ENCODE data around the gene PTPN1.
"Not testable (repeated sequence)": the region's sequence is repeated elsewhere in the genome, so short reads cannot be mapped to it uniquely, and the experiment has no call there.

PTPN1 gene

DNA sequence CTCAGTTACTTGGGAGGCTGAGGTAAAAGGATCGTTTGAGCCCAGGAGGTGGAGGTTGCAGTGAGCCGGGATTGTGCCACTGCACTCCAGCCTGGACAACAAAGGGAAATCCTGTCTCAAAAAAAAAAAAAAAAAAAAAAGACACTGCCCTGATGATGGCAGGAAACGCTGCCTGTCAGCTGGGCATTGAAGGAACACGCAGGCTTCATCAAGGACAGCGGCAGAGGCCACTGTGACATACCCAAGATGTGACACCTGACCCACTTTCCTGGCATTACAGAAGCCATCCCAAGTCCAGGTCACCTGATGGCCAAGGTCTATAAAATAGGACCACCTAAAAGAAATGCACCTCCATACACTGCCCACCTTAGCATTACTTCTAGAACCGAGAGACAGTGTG, 105.2 kb downstream of the PTPN1 start:
- H2AFZ ChIP-seq (ENCODE audit: low read length), result no peak overlapping the region
- H3K9ac ChIP-seq (ENCODE audit: low read depth, low read length, poor library complexity, severe bottlenecking), result no peak overlapping the region
- H3K27me3 ChIP-seq (ENCODE audit: insufficient read depth, low read length, poor library complexity, severe bottlenecking), result no peaks in the 10 kb centered on the region
- no peak for TF ChIP-seq CTCF (conservative IDR thresholded peaks at IDR 0.05; ENCODE audit: low read length)
- TF ChIP-seq EZH2phosphoT487 (IDR thresholded peaks at IDR 0.05; ENCODE audit: borderline replicate concordance), result no peak
- no peaks in the 10 kb centered on the region for H3K36me3 ChIP-seq (ENCODE audit: insufficient read depth, low read length)
- H3F3A ChIP-seq (ENCODE audit: low read depth), result no peaks in the 10 kb centered on the region
- no peaks in the 10 kb centered on the region for H3K4me1 ChIP-seq (ENCODE audit: insufficient read depth, low read length, poor library complexity, severe bottlenecking)
- H3K4me3 ChIP-seq (ENCODE audit: low read length, poor library complexity, severe bottlenecking), result no peak overlapping the region
- no peak overlapping the region for H3K4me2 ChIP-seq (ENCODE audit: low read depth, low read length, poor library complexity, severe bottlenecking)
- no peaks in the 10 kb centered on the region for H3K9me3 ChIP-seq (ENCODE audit: insufficient read depth, low read depth, low read length)
- H4K20me1 ChIP-seq (ENCODE audit: insufficient read depth, low read length, poor library complexity, severe bottlenecking), result no peaks in the 10 kb centered on the region
- no peaks in the 10 kb centered on the region for H3K9me2 ChIP-seq (replicated peaks; ENCODE audit: low read depth, low read length)
- no peaks in the 10 kb centered on the region for H3K79me2 ChIP-seq (ENCODE audit: insufficient read depth, low read length)

- H3K79me2 ChIP-seq (ENCODE audit: insufficient read depth, low read length), result no peaks in the 10 kb centered on the region
- H3K27me3 ChIP-seq (ENCODE audit: insufficient read depth, low read length, poor library complexity, severe bottlenecking), result no peaks in the 10 kb centered on the region
- H3K4me3 ChIP-seq (ENCODE audit: low read length, poor library complexity, severe bottlenecking), result no peak overlapping the region
- no peaks in the 10 kb centered on the region for H3K36me3 ChIP-seq (ENCODE audit: insufficient read depth, low read length)
- H3K4me1 ChIP-seq (ENCODE audit: insufficient read depth, low read length, poor library complexity, severe bottlenecking), result no peaks in the 10 kb centered on the region
- H3K9me2 ChIP-seq (replicated peaks; ENCODE audit: low read depth, low read length), result no peaks in the 10 kb centered on the region
- H3K9ac ChIP-seq (ENCODE audit: low read depth, low read length, poor library complexity, severe bottlenecking), result no peak overlapping the region
- H2AFZ ChIP-seq (ENCODE audit: low read length), result no peak overlapping the region
- H3K9me3 ChIP-seq (ENCODE audit: insufficient read depth, low read depth, low read length), result no peaks in the 10 kb centered on the region
- TF ChIP-seq CTCF (conservative IDR thresholded peaks at IDR 0.05; ENCODE audit: low read length), result no peak
- H3K4me2 ChIP-seq (ENCODE audit: low read depth, low read length, poor library complexity, severe bottlenecking), result no peak overlapping the region
- no peaks in the 10 kb centered on the region for H4K20me1 ChIP-seq (ENCODE audit: insufficient read depth, low read length, poor library complexity, severe bottlenecking)
- no peaks in the 10 kb centered on the region for H3F3A ChIP-seq (ENCODE audit: low read depth)
Measured at GRCh38 chr20:50617022-50617421, 106.8 kb downstream of the PTPN1 start.

DNA sequence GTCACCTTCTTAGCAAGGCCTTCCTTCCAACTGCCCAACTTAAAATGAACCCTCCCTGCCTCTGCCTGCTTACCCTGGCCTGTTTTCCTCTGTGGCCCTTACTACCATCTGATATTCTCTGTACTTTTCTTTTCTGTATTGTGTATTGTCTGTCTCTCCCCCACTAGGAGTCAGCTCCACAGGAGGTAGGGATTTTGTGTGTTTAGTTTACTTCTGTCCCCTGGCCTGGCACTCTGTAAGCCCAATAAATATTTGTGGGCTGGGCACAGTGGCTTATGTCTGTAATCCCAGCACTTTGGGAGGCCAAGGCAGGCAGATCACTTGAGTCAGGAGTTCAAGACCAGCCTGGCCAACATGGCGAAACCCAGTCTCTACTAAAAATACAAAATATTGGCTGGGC, 108.4 kb downstream of the PTPN1 start:
- no peak overlapping the region for H2AFZ ChIP-seq (ENCODE audit: low read length)
- TF ChIP-seq CTCF (conservative IDR thresholded peaks at IDR 0.05; ENCODE audit: low read length) (no peak), EZH2phosphoT487 (IDR thresholded peaks at IDR 0.05; ENCODE audit: borderline replicate concordance) (no peak)
- H3K4me2 ChIP-seq (ENCODE audit: low read depth, low read length, poor library complexity, severe bottlenecking), result no peak overlapping the region
- no peaks in the 10 kb centered on the region for H3F3A ChIP-seq (ENCODE audit: low read depth)
- no peaks in the 10 kb centered on the region for H3K79me2 ChIP-seq (ENCODE audit: insufficient read depth, low read length)
- H3K36me3 ChIP-seq (ENCODE audit: insufficient read depth, low read length), result no peaks in the 10 kb centered on the region
- no peak overlapping the region for H3K9ac ChIP-seq (ENCODE audit: low read depth, low read length, poor library complexity, severe bottlenecking)
- no peaks in the 10 kb centered on the region for H3K9me3 ChIP-seq (ENCODE audit: insufficient read depth, low read depth, low read length)
- no peaks in the 10 kb centered on the region for H3K9me2 ChIP-seq (replicated peaks; ENCODE audit: low read depth, low read length)
- no peaks in the 10 kb centered on the region for H3K27me3 ChIP-seq (ENCODE audit: insufficient read depth, low read length, poor library complexity, severe bottlenecking)
- H3K4me3 ChIP-seq (ENCODE audit: low read length, poor library complexity, severe bottlenecking), result no peak overlapping the region
- no peaks in the 10 kb centered on the region for H4K20me1 ChIP-seq (ENCODE audit: insufficient read depth, low read length, poor library complexity, severe bottlenecking)
- H3K4me1 ChIP-seq (ENCODE audit: insufficient read depth, low read length, poor library complexity, severe bottlenecking), result no peaks in the 10 kb centered on the region

DNA sequence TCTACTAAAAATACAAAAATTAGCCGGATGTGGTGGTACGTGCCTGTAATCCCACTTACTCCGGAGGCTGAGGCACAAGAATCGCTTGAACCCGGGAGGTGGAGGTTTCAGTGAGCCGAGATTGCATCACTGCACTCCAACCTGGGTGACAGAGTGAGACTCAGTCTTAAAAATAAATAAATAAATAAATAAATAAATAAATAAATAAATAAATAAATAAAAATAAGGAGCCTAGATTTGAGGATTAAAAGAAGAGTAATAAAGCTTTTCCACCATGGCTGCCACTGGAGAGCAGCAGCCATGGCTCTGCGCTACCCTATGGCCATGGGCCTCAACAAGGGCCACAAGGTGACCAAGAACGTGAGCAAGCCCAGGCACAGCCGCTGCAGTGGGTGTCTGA, 110.3 kb downstream of the PTPN1 start:
- H3K4me2 ChIP-seq (ENCODE audit: low read depth, low read length, poor library complexity, severe bottlenecking); H3K9me3 ChIP-seq (ENCODE audit: insufficient read depth, low read depth, low read length); H3K4me1 ChIP-seq (ENCODE audit: insufficient read depth, low read length, poor library complexity, severe bottlenecking); H3K27me3 ChIP-seq (ENCODE audit: insufficient read depth, low read length, poor library complexity, severe bottlenecking); H3K9ac ChIP-seq (ENCODE audit: low read depth, low read length, poor library complexity, severe bottlenecking); H3F3A ChIP-seq (ENCODE audit: low read depth); H2AFZ ChIP-seq (ENCODE audit: low read length); H3K4me3 ChIP-seq (ENCODE audit: low read length, poor library complexity, severe bottlenecking); H3K36me3 ChIP-seq (ENCODE audit: insufficient read depth, low read length); H3K79me2 ChIP-seq (ENCODE audit: insufficient read depth, low read length); H3K9me2 ChIP-seq (replicated peaks; ENCODE audit: low read depth, low read length); H4K20me1 ChIP-seq (ENCODE audit: insufficient read depth, low read length, poor library complexity, severe bottlenecking): not testable (repeated sequence)
